Sigmoid colon (tissue), 7 donors: Measurements from ENCODE around the gene MYH14. TPM values are rescaled to one million over a fixed set of nuclear protein-coding genes. Genes with fewer than 3 reads are reported as not detected.

Experiments used
- DNase-seq: peaks from one replicate; pipeline ENCODE4 v3.0.0-alpha.2; 2019
- H3K27ac ChIP-seq, 4 donors: fragments of 200-600 bp; sonication (generic); one replicate each; pipeline ENCODE4 v1.5.1; 2016 to 2019; ENCODE audit warnings: mild to moderate bottlenecking in 1 of 4
- H3K27me3 ChIP-seq, 3 donors: fragments of 200-600 bp; sonication (generic); one replicate each; pipeline ENCODE4 v1.5.1; 2019; ENCODE audit warnings: mild to moderate bottlenecking in 1 of 3
- H3K36me3 ChIP-seq, 4 donors: fragments of 200-600 bp; sonication (generic); one replicate each; pipeline ENCODE4 v1.5.1; 2016 to 2019
- H3K4me1 ChIP-seq, 4 donors: fragments of 200-600 bp; sonication (generic); one replicate each; pipeline ENCODE4 v1.5.1; 2017 to 2019
- H3K4me3 ChIP-seq, 4 donors: fragments of 200-600 bp; sonication (generic); one replicate each; pipeline ENCODE4 v1.5.1; 2017 to 2019; ENCODE audit warnings: mild to moderate bottlenecking in 2 of 4, moderate library complexity in 1 of 4
- H3K9me3 ChIP-seq, 4 donors: fragments of 200-600 bp in 3 of 4; sonication (generic) in 3 of 4; one replicate each; pipeline versions ENCODE4 v1.5.1 to v1.6.1; 2013 to 2019
- CTCF ChIP-seq, 4 experiments: fragments of 450-650 bp in 3 of 4; fragments of 200-600 bp in 1 of 4; IDR thresholded peaks; one replicate each; pipeline ENCODE4 v1.5.1; 2016 to 2019; ENCODE audit warnings: antibody characterized with exemption in 4 of 4, mild to moderate bottlenecking in 3 of 4, moderate library complexity in 2 of 4
- EP300 ChIP-seq, 4 donors: sonication (generic); formaldehyde crosslinking; IDR thresholded peaks; one replicate each; pipeline ENCODE4 v1.6.1; 2017; ENCODE audit warnings: antibody characterized with exemption in 4 of 4
- POLR2A ChIP-seq, 2 donors: fragments of 450-650 bp; IDR thresholded peaks; one replicate each; pipeline ENCODE4 v1.6.1; 2016; ENCODE audit warnings: antibody characterized with exemption in 2 of 2, mild to moderate bottlenecking in 2 of 2, moderate library complexity in 2 of 2
- POLR2AphosphoS5 ChIP-seq, 4 donors: sonication (generic); formaldehyde crosslinking; IDR thresholded peaks; one replicate each; pipeline ENCODE4 v1.6.1; 2017; ENCODE audit warnings: antibody characterized with exemption in 4 of 4
- WGBS, 2 donors: extraction: QIAGEN DNeasy Blood & Tissue Kit; methylation state at CpG; one replicate each; pipeline ENCODE4 v1.1.7; 2013; 5-methylcytosine and 5-hydroxymethylcytosine counted together
- intact Hi-C: fragments of 100-400 bp; cut with DNase I; formaldehyde crosslinking; loops from one replicate; pipeline ENCODE4 v1.15.1; 2023
- polyA plus RNA-seq, 3 donors: library from polyadenylated mRNA; stranded (reverse); fragments of 200-250 nt; gene quantifications; one replicate each; pipeline ENCODE4 v1.2.3, GENCODE V29; 2013
- total RNA-seq, 4 donors: library from RNA; depleted of rRNA; stranded (reverse); fragments of >200 nt; gene quantifications; one replicate each; pipeline ENCODE4 v1.1.0, GENCODE V29; 2016
- donor health status: healthy with polysubstance abuse.
- donor health status: Bipolar disorder and iron deficiency.
- donor health status: healthy.

Gene MYH14
- total and polyA plus RNA-seq, 7 donors, result 0.16 to 479 (median 3.9) TPM

- WGBS, 2 donors, result 17 to 23% methylated on average over 26 of the region's 26 CpGs
- no peaks in the 10 kb centered on the region for H3K36me3 ChIP-seq
- no peak for TF ChIP-seq CTCF (IDR thresholded peaks at IDR 0.05)
- no peak for TF ChIP-seq POLR2A (IDR thresholded peaks at IDR 0.05)
- no peak for TF ChIP-seq POLR2AphosphoS5 (IDR thresholded peaks at IDR 0.05)
- TF ChIP-seq EP300 (IDR thresholded peaks at IDR 0.05), result no peak
- intact Hi-C loops, result no loop called here
- no peak for DNase-seq
- H3K27ac ChIP-seq, result no peak within 1 kb of the TSS
- H3K4me1 ChIP-seq, result no peaks in the 10 kb centered on the region
- H3K9me3 ChIP-seq, result peaks cover 0 to 8% (median 6%) of the 10 kb centered on the region in 4 donors
- H3K27me3 ChIP-seq, result peaks cover 0 to 45% (median 21%) of the 10 kb centered on the region in 3 donors
- H3K4me3 ChIP-seq, result no peak within 1 kb of the TSS
Measured at GRCh38 chr19:50162988-50163387, 40.4 kb upstream of the MYH14 start, which contains the start of gene IZUMO2. IZUMO2 (minus strand) TSS chr19:50163281; CDS start chr19:50163194, 87 bp downstream.

- DNase-seq, result no peak
- peaks cover 0 to 50% (median 21%) of the 10 kb centered on the region in 3 donors for H3K27me3 ChIP-seq
- no peaks in the 10 kb centered on the region for H3K4me1 ChIP-seq
- peaks cover 0 to 4% (median 0%) of the 10 kb centered on the region in 4 donors for H3K9me3 ChIP-seq
- TF ChIP-seq POLR2AphosphoS5 (IDR thresholded peaks at IDR 0.05) (no peak), EP300 (IDR thresholded peaks at IDR 0.05) (no peak), POLR2A (IDR thresholded peaks at IDR 0.05) (no peak), CTCF (IDR thresholded peaks at IDR 0.05) (no peak)
- no peak overlapping the region for H3K27ac ChIP-seq
- H3K4me3 ChIP-seq, result no peak overlapping the region
- WGBS, 2 donors, result 20 to 56% methylated on average over 12 of the region's 12 CpGs
- intact Hi-C loops, result no loop called here
- H3K36me3 ChIP-seq, result no peaks in the 10 kb centered on the region
Measured at GRCh38 chr19:50167314-50167721, 36.1 kb upstream of the MYH14 start.

- Histone ChIP-seq H3K27me3 (peaks cover 0 to 23% (median 0%) of the 10 kb centered on the region in 3 donors), H3K9me3 (no peaks in the 10 kb centered on the region), H3K4me3 (no peak overlapping the region), H3K27ac (no peak overlapping the region), H3K4me1 (no peaks in the 10 kb centered on the region), H3K36me3 (no peaks in the 10 kb centered on the region)
- TF ChIP-seq POLR2AphosphoS5 (IDR thresholded peaks at IDR 0.05), result no peak
- TF ChIP-seq POLR2A (IDR thresholded peaks at IDR 0.05), result no peak
- TF ChIP-seq CTCF (IDR thresholded peaks at IDR 0.05), result no peak
- no peak for TF ChIP-seq EP300 (IDR thresholded peaks at IDR 0.05)
- WGBS, 2 donors, result 91 to 94% methylated on average over 5 of the region's 5 CpGs
- no peak for DNase-seq
- intact Hi-C loops, result no loop called here
Measured at GRCh38 chr19:50171752-50172151, 31.7 kb upstream of the MYH14 start.

DNA sequence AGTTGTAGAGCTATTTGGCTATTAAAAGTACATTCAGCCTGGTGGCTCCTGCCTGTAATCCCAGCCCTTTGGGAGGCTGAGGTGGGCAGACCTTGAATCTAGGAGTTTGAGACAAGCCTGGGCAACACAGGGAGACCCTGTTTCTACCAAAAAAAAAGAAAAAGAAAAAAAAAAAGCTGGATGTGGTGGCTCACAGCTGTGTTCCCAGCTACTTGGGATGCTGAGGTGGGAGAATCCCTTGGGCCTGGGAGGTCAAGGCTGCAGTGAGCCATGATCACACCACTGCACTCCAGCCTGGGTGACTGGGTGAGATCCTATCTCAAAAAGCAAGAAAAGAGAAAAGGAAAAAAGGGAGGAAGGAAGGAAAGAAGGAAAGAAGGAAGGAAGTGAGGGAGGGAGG lies 30.7 kb upstream of the MYH14 start:
- Histone ChIP-seq H3K27me3 (peaks cover 0 to 20% (median 0%) of the 10 kb centered on the region in 3 donors), H3K4me1 (no peaks in the 10 kb centered on the region), H3K4me3 (no peak overlapping the region), H3K9me3 (no peaks in the 10 kb centered on the region), H3K36me3 (no peaks in the 10 kb centered on the region), H3K27ac (no peak overlapping the region)
- no peak for TF ChIP-seq CTCF (IDR thresholded peaks at IDR 0.05)
- no peak for DNase-seq
- intact Hi-C loops, result no loop called here

GRCh38 chr19:50173127-50173526 lies 30.3 kb upstream of the MYH14 start:
- WGBS, 2 donors, result 13 to 50% methylated on average over 8 of the region's 8 CpGs
- no peak for DNase-seq
- TF ChIP-seq EP300 (IDR thresholded peaks at IDR 0.05) (no peak), POLR2A (IDR thresholded peaks at IDR 0.05) (peak in 1 of 2 donors; percentile 14), CTCF (IDR thresholded peaks at IDR 0.05) (no peak), POLR2AphosphoS5 (IDR thresholded peaks at IDR 0.05) (no peak)
- Histone ChIP-seq H3K27me3 (peaks cover 0 to 20% (median 0%) of the 10 kb centered on the region in 3 donors), H3K9me3 (no peaks in the 10 kb centered on the region), H3K4me1 (no peaks in the 10 kb centered on the region), H3K4me3 (no peak overlapping the region), H3K27ac (no peak overlapping the region), H3K36me3 (no peaks in the 10 kb centered on the region)
- intact Hi-C loops, result no loop called here
